Left lobe of liver (tissue), 2 donors: ENCODE results near the gene RBL1. TPM values are rescaled to one million over a fixed set of nuclear protein-coding genes. Genes with fewer than 3 reads are reported as not detected.
"Not testable (repeated sequence)": the region's sequence is repeated elsewhere in the genome, so short reads cannot be mapped to it uniquely, and the experiment has no call there.

ENCODE experiments used
- ATAC-seq: fragments of 200-7000 bp; cut with Tn5 transposase; one replicate; pipeline ENCODE4 v1.9.1; 2020; ENCODE audit warnings: mild to moderate bottlenecking, moderate library complexity
- DNase-seq: peaks from one replicate; pipeline ENCODE4 v3.0.0-alpha.2; 2020; ENCODE audit warnings: low spot score
- total RNA-seq: library from RNA; stranded (reverse); gene quantifications from one replicate; pipeline ENCODE4 v1.2.1, GENCODE V29; 2021
- donor health status: DM: no; HTN: no; CAD: no; lungs with moderate emphysema.
- donor health status: DM: no; HTN: yes; CAD: no.

The RBL1 gene
- total RNA-seq, 1 donor from 2014 or later = 2.2 TPM

DNA sequence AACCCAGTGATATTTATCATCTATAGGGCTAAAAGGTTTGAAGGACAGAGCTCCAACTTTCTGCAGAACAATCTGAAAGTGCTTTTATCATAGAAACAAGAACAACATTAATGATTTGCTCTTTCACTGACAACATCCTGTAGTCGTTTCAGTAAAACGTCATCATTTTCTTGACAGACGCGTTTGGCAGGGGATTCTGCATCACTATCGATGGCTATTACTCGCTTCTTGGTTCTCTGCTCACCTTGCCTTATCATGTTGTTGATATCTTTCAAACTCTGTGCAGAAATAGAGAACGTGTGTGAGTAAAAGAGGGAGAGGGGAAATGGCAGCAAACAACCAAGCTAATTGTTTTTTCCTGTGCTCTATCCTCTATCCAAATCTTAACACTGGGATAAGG, 97.1 kb downstream of the RBL1 start:
- ATAC-seq (no peak), DNase-seq (no peak)

DNA sequence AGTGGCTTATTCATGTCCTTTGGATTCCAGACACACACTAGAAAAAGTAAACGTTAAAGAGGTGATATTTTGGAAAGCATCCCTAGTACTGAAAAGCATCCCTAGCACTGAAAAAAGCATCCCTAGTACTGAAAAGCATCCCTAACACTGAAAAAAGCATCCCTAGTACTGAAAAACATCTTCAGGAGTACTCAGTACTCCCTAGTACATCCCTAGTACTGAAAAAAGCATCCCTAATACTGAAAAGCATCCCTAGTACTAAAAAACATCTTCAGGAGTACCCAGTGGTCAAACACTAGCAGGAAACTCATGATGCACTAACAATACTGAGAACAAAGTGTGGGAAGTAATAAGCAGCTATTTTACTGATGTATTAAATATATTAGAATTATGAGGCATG, 98.7 kb downstream of the RBL1 start:
- DNase-seq = no peak
- ATAC-seq = no peak

DNA sequence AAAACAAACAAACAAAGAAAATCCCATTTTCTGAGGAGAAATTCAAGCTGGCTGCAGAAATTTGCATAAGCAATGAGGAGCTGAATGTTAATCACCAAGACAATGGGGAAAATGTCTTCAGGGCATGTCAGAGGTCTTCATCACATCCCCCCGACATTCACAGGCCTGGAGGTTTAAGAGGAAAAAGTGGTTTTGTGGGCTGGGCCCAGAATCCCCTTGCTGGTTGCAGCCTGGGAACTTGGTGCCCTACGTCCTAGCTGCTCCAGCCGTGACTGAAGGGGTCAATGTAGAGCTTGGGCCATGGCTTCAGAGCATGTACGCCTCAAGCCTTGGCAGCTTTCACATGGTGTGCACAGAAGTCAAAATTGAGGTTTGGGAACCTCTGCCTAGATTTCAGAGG, 101.6 kb downstream of the RBL1 start:
- DNase-seq, ATAC-seq: not testable (repeated sequence)

DNA sequence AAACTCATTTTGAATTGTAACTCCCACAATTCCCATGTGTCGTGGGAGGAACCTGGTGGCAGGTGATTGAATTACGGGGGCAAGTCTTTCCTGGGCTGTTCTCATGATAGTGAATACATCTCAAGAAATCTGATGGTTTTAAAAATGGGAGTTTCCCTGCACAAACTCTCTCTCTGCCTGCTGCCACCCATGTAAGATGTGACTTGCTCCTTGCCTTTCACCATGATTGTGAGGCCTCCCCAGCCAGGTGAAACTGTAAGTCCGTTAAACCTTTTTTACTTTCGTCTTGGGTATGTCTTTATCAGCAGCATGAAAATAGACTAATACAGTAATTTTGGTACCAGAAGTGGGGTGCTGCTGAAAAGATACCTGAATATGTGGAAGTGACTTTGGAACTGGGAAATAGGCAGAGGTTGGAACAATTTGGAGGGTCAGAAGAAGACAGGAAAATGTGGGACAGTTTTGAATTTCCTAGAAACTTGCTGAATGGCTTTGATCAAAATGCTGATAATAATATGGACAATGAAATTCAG, 102.9 kb downstream of the RBL1 start:
- no peak for DNase-seq
- no peak for ATAC-seq

DNA sequence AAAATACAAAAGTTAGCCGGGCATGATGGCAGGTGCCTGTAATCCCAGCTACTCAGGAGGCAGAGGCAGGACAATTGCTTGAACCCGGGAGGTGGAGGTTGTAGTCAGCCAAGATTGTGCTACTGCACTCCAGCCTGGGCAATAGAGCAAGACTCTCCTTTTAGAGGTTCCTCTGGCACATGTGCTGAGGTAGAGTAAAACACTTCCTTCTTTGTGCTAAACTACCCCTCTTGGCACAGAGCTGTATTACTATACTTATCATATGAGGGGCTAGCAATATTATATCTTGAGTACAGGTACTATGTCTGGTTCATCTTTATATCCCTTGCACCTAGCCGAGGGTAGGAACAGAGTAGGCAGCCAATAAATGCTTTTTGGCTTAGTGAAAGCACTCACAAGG, 104.1 kb downstream of the RBL1 start:
- no peak for DNase-seq
- no peak for ATAC-seq

DNA sequence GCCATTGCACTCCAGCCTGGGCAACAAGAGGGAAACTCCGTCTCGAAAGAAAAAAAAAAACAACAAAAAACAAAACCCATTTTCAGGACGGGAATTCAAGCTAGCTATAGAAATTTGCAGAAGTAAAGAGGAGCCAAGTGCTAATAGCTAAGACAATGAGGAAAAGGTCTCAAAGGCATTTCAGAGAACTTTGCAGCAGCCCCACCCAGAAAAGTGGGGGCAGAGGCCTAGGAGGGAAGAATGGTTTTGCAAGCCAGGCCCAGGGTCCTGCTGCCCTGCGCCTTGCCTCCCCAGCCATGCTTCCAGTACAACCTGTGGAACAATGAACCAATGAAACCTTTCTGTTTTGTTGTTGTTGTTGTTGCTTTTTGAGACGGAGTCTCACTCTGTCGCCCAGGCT, 106.0 kb downstream of the RBL1 start:
- DNase-seq (no peak), ATAC-seq (peak; percentile 38)

DNA sequence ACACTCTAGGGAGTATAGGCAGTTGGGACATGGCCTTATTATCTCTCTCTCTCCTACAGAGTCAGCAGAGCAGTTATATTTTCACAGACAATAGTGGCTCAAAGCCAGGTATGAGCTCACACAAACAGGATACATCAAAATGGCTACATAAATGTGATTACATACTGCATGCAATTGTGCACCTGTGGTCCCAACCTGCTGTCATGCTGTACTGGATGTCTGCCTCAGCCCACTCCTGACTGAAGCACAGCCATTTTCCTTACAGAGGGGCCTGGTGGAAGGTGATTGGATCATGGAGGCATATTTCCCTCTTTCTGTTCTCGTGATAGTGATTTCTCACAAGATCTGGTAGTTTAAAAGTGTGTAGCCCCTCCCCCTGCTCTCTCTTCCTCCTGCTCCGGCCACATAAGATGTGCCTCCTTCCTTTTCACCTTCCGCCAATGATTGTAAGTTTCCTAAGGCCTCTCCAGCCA, 107.3 kb downstream of the RBL1 start:
- ATAC-seq (peak; percentile 22), DNase-seq (no peak)

DNA sequence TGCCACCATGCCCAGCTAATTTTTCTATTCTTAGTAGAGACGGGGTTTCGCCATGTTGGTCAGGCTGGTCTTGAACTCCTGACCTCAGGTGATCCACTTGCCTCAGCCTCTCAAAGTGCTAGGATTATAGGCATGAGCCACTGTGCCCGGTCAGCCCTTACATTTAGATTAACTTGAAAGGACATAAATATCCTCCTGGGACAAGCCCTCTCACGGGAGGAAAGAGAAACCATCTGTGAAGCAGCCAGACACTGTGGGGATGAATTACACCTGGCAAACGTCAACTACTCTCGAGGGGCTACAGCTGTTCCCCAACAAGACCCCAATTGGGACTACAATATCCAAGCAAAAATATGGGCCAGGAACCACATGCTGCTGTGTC, 111.5 kb downstream of the RBL1 start:
- ATAC-seq (no peak), DNase-seq (no peak)

DNA sequence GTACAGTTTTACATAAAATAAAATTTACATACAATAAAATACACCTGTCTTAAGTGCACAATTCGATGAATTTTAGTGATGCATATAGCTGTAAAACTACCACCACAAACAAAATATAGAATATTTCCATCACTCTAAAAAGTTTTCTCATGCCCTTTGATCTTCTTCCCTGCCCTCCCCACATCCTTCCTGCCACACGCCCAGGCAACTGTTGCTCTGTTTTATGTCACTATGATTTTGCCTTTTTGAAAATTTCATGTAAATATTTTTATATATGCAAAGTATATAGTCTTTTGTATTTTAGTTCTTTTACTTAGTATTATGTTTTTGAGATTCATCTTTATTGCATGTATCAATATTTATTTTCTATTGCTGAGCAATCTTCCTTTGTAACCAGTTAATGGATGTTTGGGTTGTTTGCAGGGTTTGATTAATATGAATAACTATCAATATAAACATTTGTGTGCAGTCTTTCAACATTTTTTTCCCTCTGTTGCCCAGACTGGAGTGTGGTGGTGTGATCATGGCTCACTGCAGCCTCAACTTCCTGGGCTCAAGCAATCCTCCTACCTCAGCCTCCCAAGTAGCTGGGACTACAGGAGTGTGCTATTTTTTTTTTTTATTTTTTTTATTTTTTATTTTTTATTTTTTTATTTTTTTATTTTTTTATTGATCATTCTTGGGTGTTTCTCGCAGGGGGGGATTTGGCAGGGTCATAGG, 120.5 kb downstream of the RBL1 start:
- ATAC-seq (no peak), DNase-seq (no peak)

DNA sequence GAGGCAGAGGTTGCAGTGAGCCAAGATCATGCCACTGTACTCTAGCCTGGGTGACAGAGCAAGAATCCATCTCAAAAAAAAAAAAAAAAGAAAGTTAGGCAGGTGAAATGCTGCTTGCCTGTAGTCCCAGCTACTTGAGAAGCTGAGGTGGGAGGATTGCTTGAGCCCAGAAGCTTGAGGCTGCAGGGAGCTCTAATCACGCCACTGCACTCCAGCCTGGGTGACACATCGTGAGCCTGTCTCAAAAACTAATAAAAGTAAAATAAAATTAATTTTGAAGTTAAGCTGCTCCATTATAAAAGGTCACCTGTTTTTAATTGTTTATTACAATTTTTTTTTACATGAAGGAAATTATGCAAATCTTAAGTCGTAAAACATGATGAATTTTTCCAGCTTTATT, 121.1 kb downstream of the RBL1 start:
- no peak for DNase-seq
- ATAC-seq = no peak

DNA sequence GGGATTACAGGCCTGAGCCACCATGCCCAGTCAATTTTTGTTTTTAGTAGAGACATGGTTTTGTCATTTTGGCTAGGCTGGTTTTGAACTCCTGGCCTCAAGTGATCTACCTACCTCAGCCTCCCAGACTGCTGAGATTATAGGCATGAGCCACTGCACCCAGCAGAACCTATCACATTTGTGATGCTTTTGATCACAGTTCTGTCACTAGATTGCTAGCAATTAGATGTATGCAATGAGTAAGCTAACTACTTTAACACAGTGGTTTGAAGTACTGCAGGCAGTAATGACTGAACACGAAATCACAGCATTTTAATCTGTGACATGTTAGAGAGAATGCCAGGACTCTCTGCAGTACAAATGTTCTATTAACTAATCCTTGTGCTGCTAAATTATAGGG, 124.7 kb downstream of the RBL1 start:
- DNase-seq (no peak), ATAC-seq (no peak)

DNA sequence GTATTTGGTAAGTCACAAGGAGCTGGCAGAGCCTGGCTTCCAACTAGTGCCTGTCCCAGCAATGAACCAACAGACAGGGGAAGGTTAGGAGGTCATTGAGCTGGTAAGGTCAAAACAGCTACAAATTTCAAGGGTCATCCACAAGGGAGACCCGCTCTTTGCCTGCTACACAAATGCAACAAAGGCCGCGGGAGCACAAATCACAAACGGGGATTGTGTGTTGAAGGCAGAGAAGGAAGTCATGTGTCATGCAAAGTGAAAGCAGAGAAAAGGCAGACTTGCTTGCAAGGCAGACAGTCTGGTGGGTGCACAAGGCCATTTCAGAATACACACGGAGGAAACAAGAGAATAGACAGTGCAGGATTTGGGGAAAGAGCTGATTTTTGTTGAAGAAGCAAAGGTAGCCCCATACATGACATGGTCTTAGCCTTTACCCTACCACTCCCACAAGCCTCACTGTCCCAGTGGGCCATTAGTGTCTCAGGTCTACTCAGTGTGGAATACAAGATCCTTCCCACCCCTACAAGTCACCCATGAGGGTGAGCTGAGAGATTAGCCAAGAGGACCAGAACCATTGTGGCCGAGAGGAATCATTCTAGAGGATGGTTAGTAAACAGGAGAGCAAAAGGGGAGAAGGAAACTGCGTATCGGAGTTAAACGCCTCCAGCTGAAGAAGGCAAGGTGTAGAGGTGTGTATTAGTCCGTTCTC, 126.2 kb downstream of the RBL1 start:
- no peak for DNase-seq
- ATAC-seq = peak; percentile 90

DNA sequence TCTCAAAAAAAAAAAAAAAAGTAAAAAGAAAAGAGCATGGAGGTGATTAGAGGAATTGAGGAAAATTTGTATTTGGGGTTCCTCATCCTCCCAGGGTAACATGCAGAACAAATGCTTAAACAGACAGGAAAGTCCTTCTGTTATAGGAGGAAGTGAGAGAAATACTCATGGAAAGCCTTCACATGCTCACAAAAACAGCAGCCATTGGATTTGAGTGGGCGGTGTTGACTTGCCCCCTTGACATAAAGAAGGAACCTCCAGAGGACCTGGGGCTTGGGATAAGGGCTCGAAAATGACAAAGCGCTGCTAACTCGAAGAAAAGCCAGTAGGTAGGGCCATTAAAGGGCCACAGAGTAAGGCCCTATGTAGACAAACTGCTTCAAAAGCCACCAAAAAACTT, 126.7 kb downstream of the RBL1 start:
- DNase-seq (no peak), ATAC-seq (peak; percentile 45)

DNA sequence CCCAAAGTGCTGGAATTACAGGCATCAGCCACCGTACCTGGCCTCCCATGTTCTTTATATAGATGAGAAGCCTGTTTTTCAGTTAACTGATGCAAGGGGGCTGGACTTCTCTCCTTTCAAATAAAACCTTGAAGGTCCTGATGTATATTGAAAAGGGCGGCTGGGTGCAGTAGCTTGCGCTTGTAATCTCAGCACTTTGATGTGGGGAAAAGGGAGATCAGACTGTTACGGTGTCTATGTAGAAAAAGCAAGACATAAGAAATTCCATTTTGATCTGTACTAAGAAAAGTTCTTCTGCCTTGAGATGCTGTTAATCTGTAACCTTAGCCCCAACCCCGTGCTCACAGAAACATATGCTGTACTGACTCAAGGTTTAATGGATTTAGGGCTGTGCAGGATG, 128.2 kb downstream of the RBL1 start:
- DNase-seq (no peak), ATAC-seq (no peak)

DNA sequence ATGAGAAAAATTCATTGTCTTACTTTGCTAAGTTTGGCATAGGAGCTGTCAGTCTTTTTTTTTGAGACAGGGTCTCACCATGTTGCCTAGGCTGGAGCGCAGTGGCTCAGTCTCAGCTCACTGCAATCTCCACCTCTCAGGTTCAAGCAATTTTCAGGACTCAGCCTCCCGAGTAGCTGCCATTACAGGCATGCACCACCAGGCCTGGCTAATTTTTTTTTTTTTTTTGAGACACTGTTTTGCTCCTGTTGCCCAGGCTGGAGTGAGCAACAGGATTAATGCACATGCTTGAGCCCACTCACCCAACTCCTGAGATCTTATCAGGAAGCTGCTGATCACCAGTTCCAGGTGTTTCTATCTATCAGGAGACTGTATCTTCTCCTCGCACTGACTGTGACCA, 128.8 kb downstream of the RBL1 start:
- ATAC-seq, DNase-seq: not testable (repeated sequence)

DNA sequence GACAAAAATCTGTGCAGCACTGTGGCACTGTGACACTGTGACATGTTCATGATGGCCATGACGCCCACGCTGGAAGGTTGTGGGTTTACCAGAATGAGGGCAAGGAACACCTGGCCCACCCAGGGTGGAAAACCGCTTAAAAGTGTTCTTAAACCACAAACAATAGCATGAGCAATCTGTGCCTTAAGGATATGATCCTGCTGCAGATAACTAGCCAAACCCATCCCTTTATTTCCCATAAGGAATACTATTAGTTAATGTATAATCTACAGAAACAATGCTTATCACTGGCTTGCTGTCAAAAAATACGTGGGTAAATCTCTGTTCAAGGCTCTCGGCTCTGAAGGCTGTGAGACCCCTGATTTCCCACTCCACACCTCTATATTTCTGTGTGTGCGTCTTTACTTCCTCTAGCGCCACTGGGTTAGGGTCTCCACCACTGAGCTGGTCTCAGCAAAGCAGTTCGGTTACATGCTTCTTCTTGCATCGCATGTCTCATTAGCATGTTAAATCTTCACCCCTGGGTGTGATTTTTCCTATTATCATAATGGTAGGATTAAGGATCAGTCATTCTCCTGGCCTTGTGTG, 133.3 kb downstream of the RBL1 start:
- ATAC-seq, DNase-seq: not testable (repeated sequence)

DNA sequence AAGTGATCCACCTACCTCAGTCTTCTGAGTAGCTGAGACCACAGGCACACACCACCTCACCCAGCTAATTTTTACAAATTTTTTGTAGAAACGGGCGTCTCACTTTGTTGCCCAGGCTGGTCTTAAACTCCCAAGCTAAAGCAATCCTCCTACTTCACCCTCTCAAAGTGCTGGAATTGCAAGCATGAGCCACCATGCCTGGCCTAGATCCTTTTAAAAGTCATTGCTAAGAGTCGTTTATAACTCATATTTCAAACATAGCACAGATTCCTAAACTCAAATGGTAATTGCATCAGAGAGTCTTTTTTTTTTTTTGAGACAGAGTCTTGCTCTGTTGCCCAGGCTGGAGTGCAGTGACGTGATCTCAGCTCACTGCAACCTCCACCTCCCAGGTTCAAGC, 136.6 kb downstream of the RBL1 start:
- ATAC-seq (no peak), DNase-seq (no peak)

DNA sequence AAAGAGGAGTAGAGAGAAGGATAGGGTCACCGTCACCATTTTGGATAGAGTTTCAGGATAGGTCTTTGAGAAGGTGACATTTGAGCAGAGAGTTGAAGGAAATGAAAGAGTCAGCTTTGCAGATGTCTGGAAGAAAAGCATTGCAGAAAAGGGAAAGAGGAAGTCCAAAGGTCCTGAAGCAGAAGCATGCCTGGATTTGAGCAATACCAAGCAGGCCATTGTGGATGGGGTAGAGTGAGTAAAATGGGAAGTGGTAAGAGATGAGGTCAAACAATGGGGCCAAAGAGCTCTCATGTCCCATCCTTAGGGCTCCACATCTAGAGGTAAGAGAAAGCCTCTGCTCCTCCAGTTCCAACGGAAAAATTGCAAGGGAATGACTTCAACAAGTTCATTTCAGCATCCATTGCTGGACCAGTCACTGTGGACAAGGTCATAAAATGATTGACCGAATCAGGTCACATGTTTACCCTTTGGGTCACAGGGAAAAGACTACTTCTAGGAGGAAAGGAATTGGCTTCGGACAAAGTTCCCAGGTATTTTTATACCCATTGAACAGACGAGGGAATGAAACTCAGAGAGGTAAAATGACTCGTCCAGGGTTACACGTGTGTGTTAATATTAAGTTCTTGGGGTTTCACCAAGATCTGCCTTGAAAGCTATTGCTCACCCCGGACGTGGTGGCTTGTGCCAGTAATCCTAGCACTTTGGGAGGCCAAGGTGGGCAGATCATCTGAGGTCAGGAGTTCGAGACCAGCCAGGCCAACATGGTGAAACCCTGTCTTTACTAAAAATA, 137.7 kb downstream of the RBL1 start:
- DNase-seq (no peak), ATAC-seq (no peak)

DNA sequence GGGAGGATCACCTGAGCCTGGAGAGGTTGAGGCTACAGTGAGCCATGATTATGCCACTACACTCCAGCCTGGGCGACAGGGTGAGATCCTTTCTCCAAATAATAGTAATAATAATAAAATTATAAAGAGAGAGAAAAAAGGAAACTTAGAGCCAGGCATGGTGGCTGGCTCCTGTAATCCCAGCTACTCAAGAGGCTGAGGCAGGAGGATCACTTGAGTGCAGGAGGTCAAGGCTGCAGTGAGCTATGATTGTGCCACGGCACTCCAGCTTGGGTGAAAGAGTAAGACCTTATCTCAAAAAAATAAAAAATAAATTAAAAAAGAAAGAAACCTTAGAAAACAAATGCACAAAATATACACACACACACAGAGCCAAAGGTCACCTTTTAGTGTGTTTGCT, 139.1 kb downstream of the RBL1 start:
- DNase-seq (no peak), ATAC-seq (no peak)

DNA sequence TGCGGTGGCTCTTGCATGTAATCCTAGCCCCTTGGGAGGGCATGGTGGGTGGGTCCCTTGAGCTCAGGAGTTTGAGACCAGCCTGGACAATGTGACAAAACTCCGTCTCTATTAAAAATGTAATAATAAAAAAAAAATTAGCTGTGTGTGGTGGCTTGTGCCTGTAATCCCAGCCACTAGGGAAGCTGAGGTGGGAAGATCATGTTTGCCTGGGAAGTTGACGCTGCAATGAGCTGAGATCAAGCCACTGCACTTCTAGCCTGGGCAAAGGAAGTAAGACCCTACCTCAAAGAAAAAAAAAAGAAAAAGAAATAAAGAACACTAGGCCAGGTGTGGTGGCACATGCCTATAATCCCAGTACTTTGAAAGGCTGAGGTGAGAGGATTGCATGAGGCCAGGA, 139.8 kb downstream of the RBL1 start:
- ATAC-seq = no peak
- DNase-seq = no peak
